SKM-1 treated with dmso at 0.1 percent for 144 hours (cell line): Measurements from ENCODE around the gene TMOD3.
"Not testable (repeated sequence)": the region's sequence is repeated elsewhere in the genome, so short reads cannot be mapped to it uniquely, and the experiment has no call there.

Experiments
- DNase-seq: peaks from one replicate; lab custom pipeline; 2025; ENCODE audit not compliant: unreplicated experiment; lab: John Stamatoyannopoulos, UW

The TMOD3 gene

DNA sequence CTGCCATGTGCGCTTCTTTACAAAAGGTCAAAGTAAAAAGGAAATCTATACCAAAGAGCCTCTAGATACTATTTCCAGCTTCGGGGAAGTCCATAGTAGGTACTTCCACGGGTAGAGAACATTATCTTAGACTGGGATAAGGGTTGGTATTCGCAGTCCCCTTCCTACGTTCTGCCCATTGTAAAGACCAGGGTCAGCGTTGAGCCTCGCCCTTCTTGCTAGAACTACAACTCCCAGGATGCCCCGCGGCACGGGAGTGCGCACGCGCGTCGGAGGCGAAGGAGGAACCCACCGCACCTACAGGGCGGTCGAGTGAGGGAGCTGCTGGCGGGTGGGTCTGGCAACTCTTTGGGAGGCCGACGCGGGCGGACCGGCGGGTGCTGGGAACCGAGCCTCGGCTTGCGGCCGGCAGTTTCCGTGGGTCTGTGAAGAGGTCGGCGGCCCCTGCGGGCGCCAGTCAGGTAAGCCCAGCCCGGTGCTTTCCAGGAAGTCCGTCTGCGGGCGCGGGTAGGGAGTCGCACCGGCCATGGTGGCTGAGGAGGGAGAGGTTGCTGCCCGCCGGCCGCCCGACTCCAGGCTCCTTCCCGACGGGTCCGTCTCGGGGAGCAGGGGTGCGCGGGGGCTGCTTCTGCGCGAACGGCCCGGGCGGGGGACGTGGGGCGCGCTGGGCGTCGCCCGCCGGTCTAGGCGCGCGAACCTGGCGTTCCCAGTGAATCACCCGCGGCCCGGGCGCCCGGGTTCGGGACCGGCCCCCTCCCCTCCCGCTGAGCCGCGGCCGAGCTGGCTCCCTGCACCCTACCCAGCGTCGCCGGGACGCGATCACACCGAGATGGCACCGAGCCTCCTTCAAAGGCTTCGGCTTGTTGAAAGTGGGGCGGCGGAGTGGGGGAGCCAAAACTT, at the start of gene TMOD3:
TSS of gene TMOD3 (plus strand) at position 278 of the 900 bp plus-strand sequence. CDS start 33,232 bp downstream, outside the sequence.
- peak; percentile 85 for DNase-seq

DNA sequence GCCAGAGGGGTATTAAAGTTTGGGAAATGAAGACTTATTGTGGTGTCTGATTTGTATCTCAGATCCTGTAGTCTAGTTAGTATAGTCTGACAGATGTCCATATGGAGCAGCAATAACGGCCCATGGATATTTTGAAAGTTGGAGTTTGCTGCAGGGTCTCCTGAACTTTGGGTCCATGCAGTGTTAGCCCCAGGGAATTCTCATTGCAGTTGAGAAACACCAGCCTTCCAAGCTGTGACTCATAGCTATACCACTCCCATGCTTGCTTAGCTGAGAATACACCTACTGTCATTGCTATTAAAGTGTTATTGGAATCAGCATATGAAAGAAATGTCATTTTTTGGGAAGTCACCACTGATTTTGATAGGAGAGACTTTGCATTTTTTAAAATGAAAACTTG, 48.8 kb upstream of the TMOD3 start:
- DNase-seq = no peak

DNA sequence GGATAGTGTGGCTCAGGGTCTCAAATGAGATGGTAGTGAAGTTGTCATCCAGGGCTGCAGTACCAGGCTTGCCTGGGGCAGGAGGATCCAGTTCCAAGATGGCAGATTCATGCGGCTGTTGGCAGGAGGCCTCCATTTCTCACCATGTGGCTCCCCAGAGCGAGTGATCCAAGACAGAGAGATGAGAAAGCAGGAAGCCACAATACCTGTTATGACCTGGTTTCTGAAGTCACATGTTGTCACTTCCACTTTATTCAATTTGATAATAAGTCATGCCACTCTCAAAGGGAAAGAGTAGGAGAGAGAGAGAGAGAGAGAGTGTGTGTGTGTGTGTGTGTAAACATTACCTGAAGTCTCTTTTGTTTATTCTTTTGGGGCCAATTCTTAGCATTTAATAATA, 47.9 kb upstream of the TMOD3 start:
- DNase-seq = no peak

DNA sequence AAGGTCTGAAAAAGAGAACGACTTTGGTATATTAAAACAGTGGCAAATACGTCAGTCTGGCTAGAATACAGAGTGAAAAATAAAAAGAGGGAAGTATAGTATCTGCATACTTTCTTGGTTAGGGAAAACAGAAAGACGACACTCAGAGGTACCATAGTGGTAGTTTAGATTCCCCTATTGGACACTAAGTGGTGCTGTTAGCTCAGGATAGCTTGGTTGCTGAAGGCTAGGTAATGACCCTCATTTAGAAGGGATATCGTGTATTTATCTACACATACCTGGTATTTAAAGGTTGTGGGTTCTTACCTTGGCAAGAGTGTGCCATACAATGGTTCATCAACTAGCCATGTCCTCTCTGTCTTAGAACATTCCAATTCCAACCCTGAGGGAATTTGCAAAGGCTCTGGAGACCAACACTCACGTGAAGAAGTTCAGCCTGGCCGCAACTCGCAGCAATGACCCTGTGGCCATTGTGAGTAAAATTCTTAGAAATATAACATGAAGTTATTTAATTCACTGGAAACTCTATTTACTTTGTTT, 47.0 kb upstream of the TMOD3 start:
- no peak for DNase-seq

DNA sequence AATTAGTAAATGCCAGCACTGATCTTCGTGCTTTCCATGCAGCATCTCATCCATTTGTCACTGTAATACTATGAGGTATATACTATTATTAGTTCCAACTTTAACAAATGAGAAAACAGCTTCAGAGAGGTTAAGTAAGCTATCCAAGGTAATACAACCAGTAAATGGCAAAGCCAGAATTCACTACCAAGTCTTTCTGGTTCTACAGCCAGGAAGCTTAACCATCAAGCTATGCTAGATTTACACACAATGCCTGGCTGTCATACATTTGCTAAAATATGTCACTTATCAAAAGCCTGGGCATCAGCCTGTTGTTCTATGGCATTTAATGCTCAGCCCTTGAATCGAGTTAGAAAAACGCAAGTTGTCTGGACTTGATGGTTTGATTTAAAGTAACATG, 45.5 kb upstream of the TMOD3 start:
- no peak for DNase-seq

DNA sequence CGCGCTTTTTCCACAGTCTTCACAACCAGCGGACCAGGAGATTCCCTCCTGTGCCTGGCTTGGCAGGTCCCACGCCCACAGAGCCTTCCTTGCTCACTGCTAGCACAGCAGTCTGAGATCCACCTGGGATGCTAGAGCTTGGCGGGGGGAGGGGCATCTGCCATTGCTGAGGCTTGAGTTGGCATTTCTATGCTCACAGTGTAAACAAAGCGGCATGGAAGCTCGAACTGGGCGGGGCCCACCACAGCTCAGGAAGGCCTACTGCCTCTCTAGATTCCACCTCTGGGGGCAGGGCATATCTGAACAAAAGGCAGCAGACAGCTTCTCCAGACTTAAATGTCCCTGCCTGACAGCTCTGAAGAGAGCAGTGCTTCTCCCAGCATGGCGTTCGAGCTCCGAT, 42.3 kb upstream of the TMOD3 start:
- not testable (repeated sequence) for DNase-seq

DNA sequence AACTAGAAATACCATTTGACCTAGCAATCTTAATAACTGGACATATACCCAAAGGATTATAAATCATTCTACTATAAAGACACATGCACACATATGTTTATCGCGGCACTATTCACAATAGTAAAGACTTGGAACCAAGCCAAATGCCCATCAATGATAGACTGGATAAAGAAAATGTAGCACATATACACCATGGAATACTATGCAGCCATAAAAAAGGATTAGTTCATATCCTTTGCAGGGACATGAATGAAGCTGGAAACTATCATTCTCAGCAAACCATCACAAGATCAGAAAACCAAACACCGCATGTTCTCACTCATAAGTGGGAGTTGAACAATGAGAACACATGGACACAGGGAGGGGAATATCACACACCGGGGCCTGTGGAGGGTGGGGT, 37.0 kb upstream of the TMOD3 start:
- not testable (repeated sequence) for DNase-seq

DNA sequence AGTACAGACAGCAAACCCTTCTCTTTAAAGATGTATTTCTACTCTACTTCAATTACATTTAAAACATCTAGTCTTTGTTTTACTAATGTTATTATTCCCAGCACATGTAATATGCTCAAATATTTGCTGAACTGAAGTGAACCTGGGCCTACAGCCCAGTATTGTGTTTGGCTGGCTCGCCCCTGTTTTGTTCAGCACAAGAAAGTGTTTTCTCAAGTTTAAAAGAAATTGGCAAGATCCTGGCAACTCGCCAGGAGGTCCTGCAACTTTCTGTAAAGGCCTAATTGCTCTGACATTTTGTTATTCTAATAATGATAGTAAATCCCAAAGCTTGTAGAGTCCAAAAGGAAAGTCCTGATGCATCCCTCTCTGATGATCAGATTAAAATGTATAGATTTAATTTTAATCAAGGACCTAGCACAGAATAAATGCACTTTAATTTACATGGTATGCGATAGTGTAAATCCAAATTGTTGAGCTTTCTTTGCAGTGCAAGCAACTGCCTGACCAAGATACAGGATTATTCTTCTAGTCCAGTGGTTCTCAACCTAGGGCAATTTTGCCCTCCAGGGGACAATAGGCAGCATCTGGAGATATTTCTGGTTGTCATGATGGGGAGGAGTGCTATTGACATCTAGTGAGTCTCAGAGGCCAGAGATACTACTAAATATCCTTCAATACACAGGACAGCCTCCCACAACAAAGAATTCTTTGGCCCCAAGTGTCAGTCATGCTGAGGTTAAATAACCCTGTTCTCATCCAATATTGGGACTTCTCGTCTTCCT, 35.7 kb upstream of the TMOD3 start:
- DNase-seq = no peak

DNA sequence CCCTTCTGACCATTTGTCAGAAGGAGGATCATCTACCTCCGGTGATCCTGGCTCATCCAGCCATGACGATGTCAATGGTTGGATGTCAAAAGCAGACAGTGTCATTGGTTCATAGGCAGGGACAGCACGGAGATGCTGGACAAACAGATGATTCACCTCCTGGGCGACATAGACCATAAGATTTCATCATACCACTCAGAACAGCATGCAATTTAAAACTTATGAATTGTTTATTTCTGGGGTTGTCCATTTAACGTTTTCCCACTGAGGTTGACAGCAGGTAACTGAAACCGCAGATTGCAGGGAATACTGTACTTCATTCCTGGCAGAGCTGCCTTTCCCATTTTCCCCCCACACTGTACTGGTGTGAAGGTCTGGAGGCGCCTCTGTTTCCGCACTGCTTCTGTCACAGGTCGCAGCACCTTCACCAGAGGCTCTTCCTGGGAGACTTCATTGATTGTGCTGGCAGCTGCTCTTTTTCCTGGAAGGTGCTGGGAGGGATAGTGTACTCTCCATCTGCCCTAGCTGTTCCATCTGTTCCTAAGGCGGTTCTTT, 32.5 kb upstream of the TMOD3 start:
- DNase-seq = no peak

DNA sequence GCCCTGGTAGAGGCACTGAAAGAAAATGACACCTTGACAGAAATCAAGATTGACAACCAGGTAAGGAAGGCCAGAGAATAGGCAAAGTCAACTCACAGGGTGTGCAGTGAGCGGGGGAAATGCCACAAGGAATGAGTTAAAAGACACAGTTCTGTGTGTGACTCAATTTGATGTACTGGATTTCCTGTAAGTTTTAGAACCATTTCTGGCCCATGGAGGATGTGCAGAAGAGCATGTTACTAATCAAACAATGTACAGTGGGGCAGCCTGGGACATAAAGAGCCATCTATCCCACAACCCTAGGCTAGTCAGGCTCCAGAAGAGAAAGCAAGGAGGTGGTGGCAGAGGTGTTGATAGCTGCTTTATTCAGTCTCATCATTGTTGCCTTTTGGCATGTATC, 31.2 kb upstream of the TMOD3 start:
- no peak for DNase-seq

DNA sequence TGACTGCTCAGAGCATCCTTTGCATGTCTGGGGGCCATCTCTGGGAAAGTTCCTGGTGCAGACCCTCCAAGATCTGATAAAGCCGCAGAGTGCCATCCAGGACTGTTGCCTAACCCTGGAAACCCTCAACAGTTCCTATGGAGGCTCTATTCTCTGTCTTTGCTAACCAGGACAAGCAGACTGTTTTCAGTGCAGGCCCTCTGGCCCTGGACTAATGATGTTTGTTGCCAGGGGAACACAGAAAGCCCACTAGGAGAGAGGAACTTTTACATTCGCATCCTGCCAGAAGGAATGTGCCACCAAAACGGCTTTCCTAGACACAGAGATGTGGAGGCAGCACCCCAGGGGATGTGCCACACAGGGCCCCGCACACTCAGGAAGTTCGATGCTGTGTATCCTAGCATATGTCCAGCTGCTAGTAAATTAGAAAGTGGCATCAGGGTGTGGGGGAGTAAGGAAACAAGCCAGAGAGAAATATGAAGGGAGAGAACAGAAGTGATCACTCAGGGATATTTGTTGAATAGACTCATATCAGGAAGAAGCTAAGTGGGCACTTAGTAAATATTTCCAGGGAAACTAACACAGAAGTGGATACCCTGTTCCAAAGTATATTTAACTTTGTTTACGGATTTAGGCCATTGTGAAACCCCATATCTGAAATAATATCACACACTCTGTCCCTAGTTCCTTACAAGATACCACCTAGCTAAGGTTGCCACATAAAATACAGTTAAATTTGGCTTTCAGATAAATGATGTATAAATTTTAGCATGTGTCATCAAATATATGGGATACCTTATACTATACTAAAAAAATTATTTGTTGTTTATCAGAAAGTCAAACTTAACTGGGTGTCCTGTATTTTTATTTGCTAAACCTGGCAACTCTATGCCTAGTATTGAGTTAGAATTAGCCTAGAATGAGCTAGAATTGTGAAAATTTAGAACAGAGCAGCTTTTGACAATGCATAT, 29.9 kb upstream of the TMOD3 start:
- no peak for DNase-seq

DNA sequence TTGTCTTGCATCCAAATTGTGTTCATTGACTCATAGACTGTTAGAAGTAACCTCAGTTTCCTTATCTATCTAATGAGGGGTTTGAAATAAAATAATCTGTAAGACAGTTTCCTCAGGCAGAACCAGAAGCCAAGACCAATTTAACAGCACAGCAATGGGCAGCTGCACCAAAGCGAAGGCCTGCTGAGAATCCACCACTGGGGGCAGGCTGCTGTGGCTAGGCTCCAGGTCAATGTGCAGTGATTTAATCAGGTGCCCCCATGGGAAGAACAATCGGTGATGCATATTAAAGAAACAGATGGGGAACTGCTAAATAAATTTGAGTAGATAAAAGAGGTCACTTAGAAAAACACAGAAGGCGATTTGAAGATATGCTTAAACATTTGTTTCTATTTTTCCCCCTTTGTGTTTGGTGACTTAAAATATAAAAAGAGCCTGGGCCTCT, 28.0 kb upstream of the TMOD3 start:
- DNase-seq = no peak

DNA sequence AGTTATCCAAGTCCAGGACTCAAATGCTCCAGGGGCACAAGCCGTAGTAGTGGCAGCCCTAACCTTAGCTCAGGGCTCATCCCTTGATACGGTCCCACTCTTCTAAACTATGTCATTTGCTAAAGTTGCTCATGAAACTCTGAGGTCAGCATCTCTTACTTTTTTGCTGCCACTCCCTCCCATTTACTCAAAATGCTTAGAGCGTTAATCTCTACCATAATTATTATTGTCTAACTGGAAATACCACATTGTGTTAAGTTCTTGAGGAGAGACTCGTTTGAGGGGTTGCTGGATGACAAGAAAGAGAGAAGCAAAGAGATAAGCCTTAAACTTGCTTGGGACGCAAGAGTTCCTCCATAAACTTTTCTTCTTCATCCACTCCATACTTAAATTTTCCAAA, 26.9 kb upstream of the TMOD3 start:
- no peak for DNase-seq

DNA sequence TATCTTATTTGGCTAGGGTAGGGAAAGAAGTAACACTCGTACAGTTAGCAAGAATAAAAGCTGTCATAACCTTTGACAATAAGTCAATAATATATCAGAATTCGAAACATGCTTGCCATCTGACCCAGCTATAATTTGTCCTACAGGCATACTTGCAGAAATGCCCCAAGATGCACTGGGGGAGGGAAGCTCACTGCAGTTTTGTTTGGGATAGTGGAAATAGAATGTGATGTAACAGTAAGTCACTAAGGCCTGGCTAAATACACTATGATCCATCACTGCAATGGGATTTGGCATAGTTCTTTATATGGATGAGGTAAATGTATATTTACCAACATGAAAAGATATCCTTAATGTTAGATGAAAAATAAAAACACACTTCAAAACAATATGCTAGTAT, 25.5 kb upstream of the TMOD3 start:
- DNase-seq = no peak

DNA sequence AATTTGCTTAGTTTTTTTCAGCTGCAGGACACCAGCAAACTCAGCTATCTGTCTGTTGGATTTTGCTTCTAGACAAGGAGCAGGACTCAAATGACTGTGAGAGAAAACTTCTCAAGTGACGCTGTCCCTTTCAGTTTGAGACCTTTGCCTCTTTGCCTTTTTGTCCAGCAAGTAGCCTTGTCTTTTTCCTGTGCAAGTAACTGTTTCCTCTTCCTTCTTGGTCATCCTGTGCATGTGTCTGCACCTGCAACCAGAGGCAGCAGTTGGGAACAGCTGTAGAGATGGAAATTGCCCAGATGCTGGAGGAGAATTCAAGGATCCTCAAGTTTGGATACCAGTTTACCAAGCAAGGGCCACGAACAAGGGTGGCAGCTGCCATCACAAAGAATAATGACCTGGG, 23.3 kb upstream of the TMOD3 start:
- DNase-seq = no peak

DNA sequence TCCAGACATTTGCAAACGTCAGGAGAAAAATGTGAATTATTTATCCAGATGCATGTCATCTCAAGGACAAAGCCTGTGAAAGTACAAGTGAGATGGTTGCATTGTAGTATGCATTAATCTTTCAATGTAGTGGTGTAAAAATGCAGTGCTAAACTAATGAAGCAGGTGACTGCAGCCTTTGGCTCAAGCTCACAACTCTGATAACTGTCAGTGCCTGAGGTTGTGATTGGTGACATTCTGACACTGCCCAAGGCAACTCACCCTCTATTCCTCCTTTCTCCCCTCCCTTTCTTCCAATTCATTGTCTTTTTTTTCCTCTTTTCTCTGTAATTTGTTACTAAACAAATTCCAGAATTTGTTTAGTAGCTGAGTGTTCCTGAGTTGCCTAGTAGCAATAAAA, 20.0 kb upstream of the TMOD3 start:
- DNase-seq = no peak

DNA sequence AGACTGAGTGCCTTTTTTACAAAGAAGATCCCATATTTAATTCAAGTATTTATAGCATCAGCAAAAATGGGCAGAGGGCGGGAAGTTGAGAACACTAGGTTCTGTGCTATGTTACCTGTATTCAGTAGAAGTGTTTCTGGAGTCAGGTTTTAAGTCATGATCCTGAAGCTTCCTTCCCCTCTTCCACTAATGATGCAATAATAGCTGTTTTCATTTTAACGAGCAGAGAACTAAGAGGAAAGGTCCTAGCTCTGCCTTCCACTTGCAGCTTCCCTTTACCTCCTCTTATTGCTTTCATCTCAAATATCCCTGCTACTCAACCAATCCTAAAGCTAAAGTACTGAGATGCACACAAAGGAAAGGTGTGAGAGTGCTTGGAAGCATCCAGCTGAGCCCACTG, 16.9 kb upstream of the TMOD3 start:
- no peak for DNase-seq

DNA sequence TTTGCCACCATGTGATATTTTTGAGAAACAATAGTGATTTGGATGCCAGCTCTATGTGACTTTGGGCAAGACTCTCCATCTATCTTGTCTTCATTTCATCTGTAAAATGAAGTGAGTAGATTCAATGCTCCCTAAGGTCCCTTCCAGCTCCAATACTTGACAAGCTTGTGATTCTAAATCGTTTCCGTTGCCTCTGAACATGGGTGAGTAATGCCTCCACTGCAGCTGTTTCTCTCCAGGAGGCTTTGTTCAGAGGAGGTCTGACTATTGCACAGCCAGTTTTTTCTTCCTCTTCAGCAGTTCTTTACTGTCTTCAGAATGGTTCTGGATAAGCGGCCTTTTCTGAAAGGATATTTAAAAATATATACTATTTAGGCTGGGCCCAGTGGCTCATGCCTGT, 14.8 kb upstream of the TMOD3 start:
- DNase-seq = no peak

DNA sequence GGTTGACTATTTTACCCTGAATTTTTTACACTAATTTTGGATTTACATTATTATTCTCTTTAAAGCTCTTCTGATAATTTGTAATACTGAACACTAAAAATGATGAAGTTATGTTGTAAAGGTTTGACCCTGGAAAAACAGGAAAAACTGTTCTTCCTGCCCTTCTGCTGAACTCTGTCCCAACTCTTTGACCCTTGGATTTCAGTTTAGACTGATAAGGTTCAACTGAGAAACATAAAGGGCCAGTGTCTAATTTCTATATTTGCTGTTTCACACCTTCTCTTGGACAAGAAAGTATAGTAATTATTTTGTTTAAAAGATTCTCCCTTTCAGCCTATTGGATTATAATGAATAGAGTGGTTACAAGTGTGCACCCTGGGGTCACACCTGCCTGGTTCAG, 12.8 kb upstream of the TMOD3 start:
- no peak for DNase-seq

DNA sequence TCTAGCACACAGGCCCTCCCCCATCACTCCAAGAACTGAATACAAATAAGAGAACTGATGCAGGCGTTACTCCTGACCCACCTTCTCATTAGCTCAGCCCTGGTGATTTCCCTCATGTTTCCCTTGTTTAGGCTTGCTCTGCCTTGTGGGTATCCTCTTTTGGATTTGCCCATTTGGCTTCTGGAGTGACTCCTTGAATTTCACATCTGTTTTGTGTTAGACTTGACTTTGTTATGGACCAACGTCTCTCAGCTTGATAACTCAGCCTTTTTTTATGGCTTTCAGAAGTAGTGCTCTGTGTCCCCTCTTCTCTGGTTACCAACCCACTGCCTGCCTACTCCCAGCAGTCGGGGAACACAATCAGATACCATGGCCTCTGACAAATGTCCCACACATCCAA, 11.3 kb upstream of the TMOD3 start:
- DNase-seq = no peak
